ENCODE data around the gene GOLGA2.
"Not testable (repeated sequence)": the region's sequence is repeated elsewhere in the genome, so short reads cannot be mapped to it uniquely, and the experiment has no call there.

GOLGA2 gene

DNA sequence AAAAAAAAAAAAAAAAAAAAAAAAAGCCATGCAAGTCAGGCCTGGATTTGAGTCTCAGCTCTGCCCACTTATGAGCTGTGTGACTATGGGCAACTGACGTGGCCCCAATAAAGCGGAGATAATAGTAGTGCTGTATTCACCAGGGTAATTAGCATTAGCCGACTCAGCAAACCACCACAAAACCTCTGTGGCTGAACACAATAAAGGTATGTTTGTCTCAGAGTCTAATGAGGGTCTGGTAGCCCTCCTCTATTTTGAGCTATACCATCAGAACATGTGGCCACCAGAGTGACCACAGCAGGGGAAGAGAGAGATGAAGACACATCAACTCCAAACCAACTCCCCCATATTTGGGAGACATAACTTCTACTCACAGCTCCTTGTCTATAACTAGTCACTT lies 16.2 kb upstream of the GOLGA2 start:
- DNase-seq (ENCODE audit: low read depth): no peak
- TF ChIP-seq, protein P1, sequence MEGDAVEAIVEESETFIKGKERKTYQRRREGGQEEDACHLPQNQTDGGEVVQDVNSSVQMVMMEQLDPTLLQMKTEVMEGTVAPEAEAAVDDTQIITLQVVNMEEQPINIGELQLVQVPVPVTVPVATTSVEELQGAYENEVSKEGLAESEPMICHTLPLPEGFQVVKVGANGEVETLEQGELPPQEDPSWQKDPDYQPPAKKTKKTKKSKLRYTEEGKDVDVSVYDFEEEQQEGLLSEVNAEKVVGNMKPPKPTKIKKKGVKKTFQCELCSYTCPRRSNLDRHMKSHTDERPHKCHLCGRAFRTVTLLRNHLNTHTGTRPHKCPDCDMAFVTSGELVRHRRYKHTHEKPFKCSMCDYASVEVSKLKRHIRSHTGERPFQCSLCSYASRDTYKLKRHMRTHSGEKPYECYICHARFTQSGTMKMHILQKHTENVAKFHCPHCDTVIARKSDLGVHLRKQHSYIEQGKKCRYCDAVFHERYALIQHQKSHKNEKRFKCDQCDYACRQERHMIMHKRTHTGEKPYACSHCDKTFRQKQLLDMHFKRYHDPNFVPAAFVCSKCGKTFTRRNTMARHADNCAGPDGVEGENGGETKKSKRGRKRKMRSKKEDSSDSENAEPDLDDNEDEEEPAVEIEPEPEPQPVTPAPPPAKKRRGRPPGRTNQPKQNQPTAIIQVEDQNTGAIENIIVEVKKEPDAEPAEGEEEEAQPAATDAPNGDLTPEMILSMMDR (IDR thresholded peaks at IDR 0.05; ENCODE audit: control insufficient read depth, extremely low read depth, insufficient read depth): no peak
- H3K4me3 ChIP-seq (ENCODE audit: low read depth, low read length): no peak overlapping the region

DNA sequence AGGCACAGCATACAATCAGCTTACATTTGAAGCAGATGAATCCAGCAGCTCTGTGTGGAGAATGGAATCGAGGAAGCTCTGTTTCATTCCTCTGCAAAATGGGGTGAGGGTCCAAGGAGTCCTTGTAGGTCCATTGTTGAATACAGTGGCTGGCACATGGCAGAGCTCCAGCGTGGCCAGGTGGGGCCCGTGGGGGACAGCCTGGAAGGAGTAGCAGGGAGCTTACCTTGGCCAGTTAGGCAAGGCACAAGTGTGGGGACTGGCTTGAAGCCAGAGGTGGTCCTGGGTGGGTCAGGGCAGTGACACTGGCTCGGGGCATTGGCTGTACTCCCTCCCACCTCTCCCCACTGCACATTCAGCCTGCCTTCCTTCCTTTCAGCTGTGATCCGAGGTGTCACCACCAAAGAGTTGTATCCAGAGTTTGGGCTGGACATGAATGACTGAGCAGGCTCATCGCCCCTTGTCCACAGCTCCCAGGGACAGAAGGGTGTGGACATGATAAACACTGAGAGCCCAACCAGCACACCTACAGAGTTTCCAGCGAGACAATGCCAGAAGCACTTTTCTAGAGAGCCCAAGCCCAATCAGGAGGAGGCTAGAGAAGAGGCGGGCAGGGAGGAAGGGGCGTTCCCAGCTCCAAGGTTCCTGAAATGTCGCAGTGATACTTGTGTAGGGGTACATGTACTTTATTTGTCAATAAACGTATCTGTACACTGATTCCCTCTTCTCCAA lies 12.6 kb upstream of the GOLGA2 start:
- H3K4me3 ChIP-seq (ENCODE audit: low read depth, low read length): no peak overlapping the region
- TF ChIP-seq, protein P1 (IDR thresholded peaks at IDR 0.05; ENCODE audit: control insufficient read depth, extremely low read depth, insufficient read depth): no peak
- no peak for DNase-seq (ENCODE audit: low read depth)

DNA sequence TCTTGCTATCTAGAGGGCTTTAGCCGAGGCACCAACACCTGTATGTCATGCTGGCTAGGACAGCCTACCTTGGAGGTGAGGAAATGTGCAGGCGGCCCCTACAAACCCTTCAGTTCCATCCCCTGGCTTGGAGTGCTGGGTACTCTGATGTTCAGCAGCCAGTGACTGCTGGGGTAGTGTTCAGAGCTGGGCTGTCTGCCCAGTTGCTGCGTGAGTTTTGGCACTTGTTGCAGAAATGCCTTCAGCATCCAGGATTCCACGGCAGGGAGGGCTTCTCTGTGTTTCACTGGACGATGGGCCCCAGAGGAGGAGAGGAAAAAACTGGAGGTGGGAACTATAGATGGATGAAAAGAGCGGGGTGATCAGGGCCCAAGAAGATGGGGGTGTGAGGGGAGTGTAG lies 10.6 kb upstream of the GOLGA2 start:
- TF ChIP-seq, protein P1 (IDR thresholded peaks at IDR 0.05; ENCODE audit: control insufficient read depth, extremely low read depth, insufficient read depth): no peak
- H3K4me3 ChIP-seq (ENCODE audit: low read depth, low read length): no peak overlapping the region
- no peak for DNase-seq (ENCODE audit: low read depth)

DNA sequence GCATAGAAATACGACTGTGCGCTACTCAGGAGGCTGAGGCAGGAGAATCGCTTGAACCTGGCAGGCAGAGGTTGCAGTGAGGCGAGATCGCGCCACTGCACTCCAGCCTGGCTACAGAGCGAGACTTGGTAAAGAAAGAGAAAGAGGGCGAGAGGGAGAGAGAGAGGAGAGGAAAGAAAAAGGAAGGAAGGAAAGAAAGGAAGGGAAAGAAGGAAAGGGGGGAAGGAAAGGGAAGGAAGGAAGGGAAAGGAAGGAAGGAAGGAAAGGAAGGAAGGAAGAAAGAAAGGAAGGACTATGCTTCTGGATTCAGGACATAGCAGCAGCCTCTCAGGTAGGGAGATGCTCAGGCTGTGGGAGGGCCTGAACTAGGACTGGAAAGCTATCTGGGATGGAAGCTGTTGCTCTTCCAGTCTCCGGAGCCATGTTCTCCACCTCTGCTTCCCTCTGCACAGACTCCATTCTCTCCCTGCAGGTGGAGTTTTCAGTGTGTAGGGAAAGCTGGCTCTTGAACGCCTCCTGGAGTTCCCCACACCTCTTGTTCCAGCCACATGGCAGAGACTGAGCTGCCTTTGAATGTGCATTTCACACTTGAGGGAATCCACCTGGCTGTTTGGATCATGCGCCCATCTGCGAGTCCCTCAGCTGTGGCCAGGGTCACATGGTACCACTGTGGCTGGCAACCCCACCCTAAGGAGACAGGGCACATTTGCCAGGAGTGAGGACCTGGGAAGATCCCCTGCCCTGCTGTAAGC lies 9.4 kb upstream of the GOLGA2 start:
- H3K4me3 ChIP-seq (ENCODE audit: low read depth, low read length): no peak overlapping the region
- TF ChIP-seq, protein P1 (IDR thresholded peaks at IDR 0.05; ENCODE audit: control insufficient read depth, extremely low read depth, insufficient read depth): no peak
- no peak for DNase-seq (ENCODE audit: low read depth)

DNA sequence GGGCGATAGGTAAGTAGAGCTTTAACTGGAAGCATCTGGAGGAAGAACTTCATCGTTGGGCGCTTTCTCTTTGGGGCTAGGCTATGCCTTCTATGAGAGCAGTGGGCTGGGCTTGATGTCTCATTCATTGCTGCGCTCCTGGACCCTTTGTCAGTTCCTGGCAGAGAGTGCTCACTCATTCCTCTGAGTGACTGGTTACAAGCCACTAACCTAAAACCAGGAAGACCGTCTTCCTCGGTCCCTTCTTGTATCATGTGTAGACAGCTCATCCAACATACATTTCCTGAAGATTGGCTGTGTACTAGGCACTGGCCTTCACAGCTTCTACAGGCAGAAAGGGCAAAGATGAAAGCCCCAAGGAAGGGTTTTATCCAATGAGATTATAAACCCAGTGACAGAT lies 6.7 kb upstream of the GOLGA2 start:
- TF ChIP-seq, protein P1 (IDR thresholded peaks at IDR 0.05; ENCODE audit: control insufficient read depth, extremely low read depth, insufficient read depth): no peak
- H3K4me3 ChIP-seq (ENCODE audit: low read depth, low read length): no peak overlapping the region
- DNase-seq (ENCODE audit: low read depth): no peak

DNA sequence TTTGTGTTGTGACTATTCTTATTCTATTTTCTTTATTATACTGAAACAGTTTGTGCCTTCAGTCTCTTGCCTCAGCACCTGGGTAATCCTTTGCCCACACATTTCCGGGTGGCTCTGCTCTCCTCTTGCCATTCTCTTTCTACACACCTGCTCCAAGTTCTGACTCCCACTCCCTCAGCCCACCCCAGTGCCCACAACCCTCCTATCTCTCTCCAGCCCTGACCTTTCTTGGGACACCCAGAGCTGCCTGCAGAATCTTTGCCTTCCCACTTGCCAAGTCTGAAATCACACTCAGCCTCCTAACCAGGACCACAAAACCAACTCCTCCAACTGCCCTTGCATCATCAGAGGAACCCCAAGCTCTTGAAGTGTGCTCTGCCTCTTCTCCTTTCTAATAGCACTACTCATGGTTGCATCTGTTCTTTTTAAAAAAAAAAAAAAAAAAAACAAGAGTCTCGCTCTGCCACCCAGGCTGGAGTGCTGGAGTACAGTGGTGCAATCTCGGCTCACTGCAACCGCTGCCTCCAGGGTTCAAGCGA lies 4.3 kb upstream of the GOLGA2 start:
- H3K4me3 ChIP-seq (ENCODE audit: low read depth, low read length): no peak overlapping the region
- TF ChIP-seq, protein P1 (IDR thresholded peaks at IDR 0.05; ENCODE audit: control insufficient read depth, extremely low read depth, insufficient read depth): no peak
- DNase-seq (ENCODE audit: low read depth): no peak

DNA sequence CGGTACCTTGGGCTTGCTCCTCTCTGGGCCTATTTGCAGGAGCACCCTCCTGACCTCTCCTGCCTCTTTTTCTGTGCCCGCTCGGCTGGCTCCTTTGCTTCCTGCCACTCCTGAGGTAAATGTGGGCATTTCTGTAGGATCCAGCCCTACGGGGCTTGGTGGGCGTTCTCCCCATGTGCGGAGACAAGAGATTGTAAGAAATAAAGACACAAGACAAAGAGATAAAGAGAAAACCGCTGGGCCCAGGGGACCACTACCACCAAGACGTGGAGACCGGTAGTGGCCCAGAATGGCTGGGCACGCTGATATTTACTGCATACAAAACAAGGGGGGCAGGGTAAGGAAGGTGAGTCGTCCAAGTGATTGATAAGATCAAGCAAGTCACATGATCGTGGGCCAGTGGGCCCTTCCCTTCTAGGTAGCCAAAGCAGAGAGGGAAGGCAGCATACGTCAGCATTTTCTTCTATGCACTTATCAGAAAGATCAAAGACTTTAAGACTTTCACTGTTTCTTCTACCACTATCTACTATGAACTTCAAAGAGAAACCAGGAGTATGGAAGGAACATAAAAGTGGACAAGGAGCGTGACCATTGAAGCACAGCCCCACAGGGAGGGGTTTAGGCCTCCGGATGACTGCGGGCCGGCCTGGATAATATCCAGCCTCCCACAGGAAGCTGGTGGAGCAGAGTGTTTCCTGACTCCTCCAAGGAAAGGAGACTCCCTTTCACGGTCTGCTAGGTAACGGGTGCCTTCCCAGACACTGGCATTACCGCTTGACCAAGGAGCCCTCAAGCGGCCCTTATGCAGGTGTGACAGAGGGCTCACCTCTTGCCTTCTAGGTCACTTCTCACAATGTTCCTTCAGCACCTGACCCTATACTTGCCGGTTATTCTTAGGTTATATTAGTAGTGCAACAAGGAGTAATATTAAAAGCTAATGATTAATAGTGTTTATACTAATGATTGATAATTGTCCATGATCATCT lies 3.6 kb upstream of the GOLGA2 start:
- H3K4me3 ChIP-seq (ENCODE audit: low read depth, low read length); DNase-seq (ENCODE audit: low read depth): not testable (repeated sequence)

Data from LNCaP clone FGC (cell line).